OCI-LY3 (cell line): ENCODE data around the gene PIK3CB.

Source experiments
- EZH2phosphoT487 ChIP-seq: fragments of 200-600 bp; shearing (Covaris generic); IDR thresholded peaks from 2 replicates; pipeline ENCODE4 v1.6.1; 2018; ENCODE audit warnings: antibody characterized with exemption, mixed run types, low read depth
- TF ChIP-seq, protein P1 (sequence below): fragments of 200-600, 300-600 bp; sonication (generic); IDR thresholded peaks from 2 replicates; pipeline ENCODE4 v1.5.1; 2014; ENCODE audit warnings: antibody characterized with exemption, low read length, low read depth

DNA sequence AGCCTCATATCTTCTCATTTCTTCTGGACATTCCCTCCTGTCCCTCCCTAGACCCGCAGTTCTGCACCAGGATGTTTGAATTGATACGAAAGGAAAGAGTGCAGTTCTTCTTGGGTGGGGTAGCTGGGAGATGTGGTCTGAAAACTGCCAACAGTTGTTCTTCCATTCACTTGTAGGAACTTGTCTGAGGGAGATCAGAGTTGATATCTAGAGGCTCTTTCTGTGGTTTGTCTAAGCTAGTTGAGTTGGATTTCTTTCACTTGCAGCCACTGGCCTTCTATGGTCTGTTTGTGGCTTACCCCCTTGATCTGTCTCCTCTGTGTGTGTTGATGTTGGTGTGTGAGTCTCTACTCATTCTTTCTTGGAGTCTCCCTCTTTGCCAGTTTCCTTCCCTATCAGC is 42.5 kb upstream of the PIK3CB start:
- TF ChIP-seq, protein P1, sequence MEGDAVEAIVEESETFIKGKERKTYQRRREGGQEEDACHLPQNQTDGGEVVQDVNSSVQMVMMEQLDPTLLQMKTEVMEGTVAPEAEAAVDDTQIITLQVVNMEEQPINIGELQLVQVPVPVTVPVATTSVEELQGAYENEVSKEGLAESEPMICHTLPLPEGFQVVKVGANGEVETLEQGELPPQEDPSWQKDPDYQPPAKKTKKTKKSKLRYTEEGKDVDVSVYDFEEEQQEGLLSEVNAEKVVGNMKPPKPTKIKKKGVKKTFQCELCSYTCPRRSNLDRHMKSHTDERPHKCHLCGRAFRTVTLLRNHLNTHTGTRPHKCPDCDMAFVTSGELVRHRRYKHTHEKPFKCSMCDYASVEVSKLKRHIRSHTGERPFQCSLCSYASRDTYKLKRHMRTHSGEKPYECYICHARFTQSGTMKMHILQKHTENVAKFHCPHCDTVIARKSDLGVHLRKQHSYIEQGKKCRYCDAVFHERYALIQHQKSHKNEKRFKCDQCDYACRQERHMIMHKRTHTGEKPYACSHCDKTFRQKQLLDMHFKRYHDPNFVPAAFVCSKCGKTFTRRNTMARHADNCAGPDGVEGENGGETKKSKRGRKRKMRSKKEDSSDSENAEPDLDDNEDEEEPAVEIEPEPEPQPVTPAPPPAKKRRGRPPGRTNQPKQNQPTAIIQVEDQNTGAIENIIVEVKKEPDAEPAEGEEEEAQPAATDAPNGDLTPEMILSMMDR, result no peak
- TF ChIP-seq EZH2phosphoT487, result no peak
